Effector CD8-positive, alpha-beta T cell (primary cell): ENCODE data around the gene SHC2.
"Not testable (repeated sequence)": the region's sequence is repeated elsewhere in the genome, so short reads cannot be mapped to it uniquely, and the experiment has no call there.

Experiments used
- DNase-seq: peaks from one replicate; lab custom pipeline; 2025; lab: John Stamatoyannopoulos, UW

SHC2 gene

GRCh38 chr19:389255-389934 lies 71.4 kb downstream of the SHC2 start:
- DNase-seq: no peak

GRCh38 chr19:388691-389090 lies 72.1 kb downstream of the SHC2 start:
- DNase-seq: no peak

GRCh38 chr19:387777-388176 lies 73.1 kb downstream of the SHC2 start:
- DNase-seq: no peak

- DNase-seq: not testable (repeated sequence)
Observed at GRCh38 chr19:386632-387301, 74.1 kb downstream of the SHC2 start.

- not testable (repeated sequence) for DNase-seq
Observed at GRCh38 chr19:386189-386588, 74.6 kb downstream of the SHC2 start.

- DNase-seq: no peak
Observed at GRCh38 chr19:384799-385169, 76.0 kb downstream of the SHC2 start.

GRCh38 chr19:383922-384798 lies 76.7 kb downstream of the SHC2 start:
- no peak for DNase-seq

GRCh38 chr19:383040-383439 lies 77.8 kb downstream of the SHC2 start:
- DNase-seq: no peak

- not testable (repeated sequence) for DNase-seq
Observed at GRCh38 chr19:382578-382977, 78.3 kb downstream of the SHC2 start.

- DNase-seq: not testable (repeated sequence)
Observed at GRCh38 chr19:381901-382300, 78.9 kb downstream of the SHC2 start.

GRCh38 chr19:380618-381219 lies 80.1 kb downstream of the SHC2 start:
- not testable (repeated sequence) for DNase-seq

- no peak for DNase-seq
Observed at GRCh38 chr19:379796-380195, 81.0 kb downstream of the SHC2 start.

GRCh38 chr19:378706-379105 lies 82.1 kb downstream of the SHC2 start:
- DNase-seq: no peak

GRCh38 chr19:377801-378581 lies 82.8 kb downstream of the SHC2 start:
- DNase-seq: no peak

- no peak for DNase-seq
Observed at GRCh38 chr19:376111-376470, 84.7 kb downstream of the SHC2 start.

GRCh38 chr19:375395-376110 lies 85.3 kb downstream of the SHC2 start:
- DNase-seq: no peak

GRCh38 chr19:374886-375235 lies 86.0 kb downstream of the SHC2 start:
- no peak for DNase-seq

GRCh38 chr19:374183-374885 lies 86.5 kb downstream of the SHC2 start:
- no peak for DNase-seq

- no peak for DNase-seq
Observed at GRCh38 chr19:373391-374182, 87.2 kb downstream of the SHC2 start.
